ENCODE data around the gene C15orf62.

Gene C15orf62

GRCh38 chr15:40736575-40736974, 33.2 kb upstream of the C15orf62 start:
- DNase-seq (ENCODE audit: low spot score), result no peak
- in situ Hi-C loops (cut with MboI; ENCODE audit: low pct_unique_long_range_greater_than_20kb, low sequenced_read_pairs, unreplicated experiment), result no loop called here
- TF ChIP-seq CTCF (IDR thresholded peaks at IDR 0.05; ENCODE audit: extremely low read depth, insufficient read depth, missing control alignments), result no peak

GRCh38 chr15:40737048-40737447, 32.7 kb upstream of the C15orf62 start:
- no peak for DNase-seq (ENCODE audit: low spot score)
- TF ChIP-seq CTCF (IDR thresholded peaks at IDR 0.05; ENCODE audit: extremely low read depth, insufficient read depth, missing control alignments), result no peak
- in situ Hi-C loops (cut with MboI; ENCODE audit: low pct_unique_long_range_greater_than_20kb, low sequenced_read_pairs, unreplicated experiment), result no loop called here

- DNase-seq (ENCODE audit: low spot score), result no peak
- no peak for TF ChIP-seq CTCF (IDR thresholded peaks at IDR 0.05; ENCODE audit: extremely low read depth, insufficient read depth, missing control alignments)
- in situ Hi-C loops (cut with MboI; ENCODE audit: low pct_unique_long_range_greater_than_20kb, low sequenced_read_pairs, unreplicated experiment), result no loop called here
These were observed 30.7 kb upstream of the C15orf62 start for GRCh38 chr15:40739047-40739446.

- no peak for DNase-seq (ENCODE audit: low spot score)
- no peak for TF ChIP-seq CTCF (IDR thresholded peaks at IDR 0.05; ENCODE audit: extremely low read depth, insufficient read depth, missing control alignments)
- in situ Hi-C loops (cut with MboI; ENCODE audit: low pct_unique_long_range_greater_than_20kb, low sequenced_read_pairs, unreplicated experiment), result no loop called here
These were observed 29.9 kb upstream of the C15orf62 start for GRCh38 chr15:40739854-40740253.

GRCh38 chr15:40743485-40743901, 26.3 kb upstream of the C15orf62 start:
- TF ChIP-seq CTCF (IDR thresholded peaks at IDR 0.05; ENCODE audit: extremely low read depth, insufficient read depth, missing control alignments), result no peak
- in situ Hi-C loops (cut with MboI; ENCODE audit: low pct_unique_long_range_greater_than_20kb, low sequenced_read_pairs, unreplicated experiment), result no loop called here
- DNase-seq (ENCODE audit: low spot score), result no peak

GRCh38 chr15:40743921-40744814, 25.6 kb upstream of the C15orf62 start:
- in situ Hi-C loops (cut with MboI; ENCODE audit: low pct_unique_long_range_greater_than_20kb, low sequenced_read_pairs, unreplicated experiment), result no loop called here
- TF ChIP-seq CTCF (IDR thresholded peaks at IDR 0.05; ENCODE audit: extremely low read depth, insufficient read depth, missing control alignments), result no peak
- no peak for DNase-seq (ENCODE audit: low spot score)
